ENCODE data around the gene FMN1. TPM values are rescaled to one million over a fixed set of nuclear protein-coding genes. Genes with fewer than 3 reads are reported as not detected.
A peak's percentile ranks its signal among the peaks of the same experiment; 100 is the strongest.

The FMN1 gene
- total RNA-seq, 1 experiment from 2014 or later: 25.8 TPM

DNA sequence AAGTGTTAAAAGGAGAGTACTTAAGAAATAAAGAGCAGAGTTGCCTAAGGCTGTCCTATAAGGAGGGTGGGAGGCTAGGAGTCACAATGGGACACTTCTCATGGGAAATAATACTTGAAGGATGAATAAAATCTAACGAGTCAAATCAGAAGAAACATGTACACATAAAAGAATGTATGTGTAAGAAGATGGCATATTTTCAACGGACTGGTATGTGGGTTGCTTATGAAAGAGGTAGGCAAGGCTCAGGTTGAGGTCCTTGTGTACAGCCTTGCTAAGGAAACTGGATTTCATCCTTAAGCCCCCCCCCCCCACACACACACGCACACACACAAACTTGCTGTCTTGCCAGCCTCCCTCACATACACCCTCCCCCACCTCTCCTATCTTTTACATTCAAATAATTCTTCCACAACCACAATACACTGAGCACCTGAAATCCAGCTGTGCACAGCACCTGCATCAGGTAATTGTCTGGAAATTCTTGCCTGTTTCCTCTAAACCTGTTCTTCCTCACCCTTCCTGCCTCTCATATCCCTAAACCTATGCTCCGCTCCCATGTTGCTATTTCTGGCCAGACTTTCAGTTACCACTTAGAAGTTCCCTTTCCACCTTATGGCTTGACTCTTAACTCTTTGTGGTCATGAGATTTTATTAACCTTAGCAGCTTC is 79.2 kb downstream of the FMN1 start:
- no peak for TF ChIP-seq EZH2 (IDR thresholded peaks at IDR 0.05; ENCODE audit: low read depth)
- TF ChIP-seq, protein P1, sequence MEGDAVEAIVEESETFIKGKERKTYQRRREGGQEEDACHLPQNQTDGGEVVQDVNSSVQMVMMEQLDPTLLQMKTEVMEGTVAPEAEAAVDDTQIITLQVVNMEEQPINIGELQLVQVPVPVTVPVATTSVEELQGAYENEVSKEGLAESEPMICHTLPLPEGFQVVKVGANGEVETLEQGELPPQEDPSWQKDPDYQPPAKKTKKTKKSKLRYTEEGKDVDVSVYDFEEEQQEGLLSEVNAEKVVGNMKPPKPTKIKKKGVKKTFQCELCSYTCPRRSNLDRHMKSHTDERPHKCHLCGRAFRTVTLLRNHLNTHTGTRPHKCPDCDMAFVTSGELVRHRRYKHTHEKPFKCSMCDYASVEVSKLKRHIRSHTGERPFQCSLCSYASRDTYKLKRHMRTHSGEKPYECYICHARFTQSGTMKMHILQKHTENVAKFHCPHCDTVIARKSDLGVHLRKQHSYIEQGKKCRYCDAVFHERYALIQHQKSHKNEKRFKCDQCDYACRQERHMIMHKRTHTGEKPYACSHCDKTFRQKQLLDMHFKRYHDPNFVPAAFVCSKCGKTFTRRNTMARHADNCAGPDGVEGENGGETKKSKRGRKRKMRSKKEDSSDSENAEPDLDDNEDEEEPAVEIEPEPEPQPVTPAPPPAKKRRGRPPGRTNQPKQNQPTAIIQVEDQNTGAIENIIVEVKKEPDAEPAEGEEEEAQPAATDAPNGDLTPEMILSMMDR (conservative IDR thresholded peaks at IDR 0.05): no peak
- no peaks in the 10 kb centered on the region for H3K36me3 ChIP-seq (ENCODE audit: low read depth)

DNA sequence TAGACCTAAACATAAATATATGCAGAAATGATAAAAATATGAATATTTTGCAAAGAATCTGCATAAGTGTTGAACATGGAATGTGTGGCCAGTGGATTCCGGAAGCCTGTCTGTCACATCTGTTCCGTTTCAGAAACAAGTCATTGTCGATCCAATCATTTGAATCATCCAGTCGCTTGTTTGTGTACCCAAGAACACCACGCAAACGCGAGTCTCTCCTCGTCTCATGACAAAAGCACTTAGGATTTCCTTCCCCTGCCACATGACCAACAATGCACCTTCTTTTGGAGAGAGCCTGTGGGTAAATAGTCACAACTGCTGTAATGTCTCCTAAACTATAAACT is 80.2 kb downstream of the FMN1 start:
- no TSS peak for BruUV-seq (replicated peaks)
- TF ChIP-seq, protein P1 (conservative IDR thresholded peaks at IDR 0.05): no peak
- TF ChIP-seq EZH2 (IDR thresholded peaks at IDR 0.05; ENCODE audit: low read depth): no peak
- Histone ChIP-seq H3K27me3 (ENCODE audit: insufficient read depth, low read depth) (no peaks in the 10 kb centered on the region), H3K9me3 (ENCODE audit: insufficient read depth, low read depth) (0 out of 2 replicates have a peak, but pooled peaks cover 2% of the 10 kb centered on the region), H3K36me3 (ENCODE audit: low read depth) (no peaks in the 10 kb centered on the region), H3K4me3 (no peak overlapping the region), H3K9me2 (ENCODE audit: insufficient read depth) (no peaks in the 10 kb centered on the region), H2AFZ (no peak overlapping the region), H3K4me1 (replicated peaks; ENCODE audit: insufficient read depth) (no peaks in the 10 kb centered on the region), H3F3A (ENCODE audit: insufficient read depth, low read depth) (no peaks in the 10 kb centered on the region), H4K20me1 (ENCODE audit: insufficient read depth) (no peaks in the 10 kb centered on the region), H3K27ac (no peak overlapping the region), H3K79me2 (ENCODE audit: low read depth) (no peaks in the 10 kb centered on the region), H3K4me2 (no peak overlapping the region)
- intact Hi-C loops (cut with micrococcal nuclease; ENCODE audit: unreplicated experiment): no loop called here
- ChIA-PET CTCF (no interaction called here), POLR2A (ENCODE audit: unreplicated experiment) (interaction anchor here (0.6 kb wide), 1 partner anchor 46 kb away, joined by 7 read pairs; no protein-coding TSS in a partner anchor)
- no peak for DNase-seq

More for the DNA sequence above, 79.2 kb downstream of the FMN1 start:
- Histone ChIP-seq H4K20me1 (ENCODE audit: insufficient read depth) (no peaks in the 10 kb centered on the region), H3K79me2 (ENCODE audit: low read depth) (no peaks in the 10 kb centered on the region), H3K9me2 (ENCODE audit: insufficient read depth) (no peaks in the 10 kb centered on the region), H3K27ac (no peak overlapping the region), H3K4me1 (replicated peaks; ENCODE audit: insufficient read depth) (no peaks in the 10 kb centered on the region), H3K27me3 (ENCODE audit: insufficient read depth, low read depth) (no peaks in the 10 kb centered on the region), H3K4me3 (no peak overlapping the region), H2AFZ (no peak overlapping the region), H3F3A (ENCODE audit: insufficient read depth, low read depth) (no peaks in the 10 kb centered on the region), H3K4me2 (no peak overlapping the region), H3K9me3 (ENCODE audit: insufficient read depth, low read depth) (no peaks in the 10 kb centered on the region)
- no TSS peak for BruUV-seq (replicated peaks)
- intact Hi-C loops (cut with micrococcal nuclease; ENCODE audit: unreplicated experiment): no loop called here
- no peak for DNase-seq
- POLR2A ChIA-PET (ENCODE audit: unreplicated experiment): no interaction called here
- CTCF ChIA-PET: no interaction called here

DNA sequence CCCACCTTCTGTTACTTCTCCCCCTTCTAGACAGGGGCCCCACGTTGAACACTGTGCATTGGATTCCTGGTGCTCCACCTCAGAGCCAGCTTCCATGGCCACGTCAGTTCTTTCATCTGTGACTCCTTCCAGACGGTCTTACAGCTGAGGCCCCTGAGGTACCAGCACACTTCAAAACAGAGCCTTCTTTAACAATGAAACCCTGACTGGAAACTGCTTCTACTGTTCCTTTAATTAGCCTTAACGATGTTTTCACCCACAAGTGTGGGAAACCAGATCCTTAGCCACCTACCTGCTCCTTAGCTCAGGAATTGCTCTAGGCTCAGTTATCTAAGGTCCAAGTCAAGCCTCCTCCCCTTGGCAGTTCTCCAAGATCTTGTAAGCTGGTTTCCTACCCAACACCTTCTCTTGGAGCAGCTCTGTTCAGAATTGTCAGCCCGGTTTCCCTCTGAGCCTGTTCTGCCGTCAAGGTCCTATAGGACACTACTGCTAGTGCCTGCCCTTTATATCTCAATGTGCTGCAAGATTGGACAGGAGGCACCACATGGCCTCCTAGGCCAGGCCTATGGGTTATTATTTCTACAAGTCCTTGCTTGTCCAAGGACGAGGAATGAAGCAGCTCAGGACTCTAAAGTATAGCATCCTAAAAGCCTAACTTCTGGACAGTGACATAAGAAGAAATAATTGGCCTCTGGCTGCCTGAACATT is 80.7 kb downstream of the FMN1 start:
- H3K36me3 ChIP-seq (ENCODE audit: low read depth): no peaks in the 10 kb centered on the region
- H3K4me1 ChIP-seq (replicated peaks; ENCODE audit: insufficient read depth): no peaks in the 10 kb centered on the region
- no peaks in the 10 kb centered on the region for H4K20me1 ChIP-seq (ENCODE audit: insufficient read depth)
- TF ChIP-seq, protein P1 (conservative IDR thresholded peaks at IDR 0.05): no peak
- TF ChIP-seq EZH2 (IDR thresholded peaks at IDR 0.05; ENCODE audit: low read depth): no peak
- no peaks in the 10 kb centered on the region for H3K27me3 ChIP-seq (ENCODE audit: insufficient read depth, low read depth)
- intact Hi-C loops (cut with micrococcal nuclease; ENCODE audit: unreplicated experiment): no loop called here
- no peak overlapping the region for H3K4me3 ChIP-seq
- H3K9me3 ChIP-seq (ENCODE audit: insufficient read depth, low read depth): 0 out of 2 replicates have a peak, but pooled peaks cover 4% of the 10 kb centered on the region
- ChIA-PET CTCF (interaction anchor here (0.5 kb wide), 1 partner anchor 18 kb away, joined by 5 read pairs; no protein-coding TSS in a partner anchor), POLR2A (ENCODE audit: unreplicated experiment) (interaction anchor here (0.6 kb wide), 1 partner anchor 46 kb away, joined by 7 read pairs; no protein-coding TSS in a partner anchor)
- H3K27ac ChIP-seq: no peak overlapping the region
- no peak overlapping the region for H3K4me2 ChIP-seq
- BruUV-seq (replicated peaks): TSS peak; percentile 81
- peak in 1 of 2 experiments; percentile 28 for DNase-seq
- no peaks in the 10 kb centered on the region for H3F3A ChIP-seq (ENCODE audit: insufficient read depth, low read depth)
- H3K9me2 ChIP-seq (ENCODE audit: insufficient read depth): no peaks in the 10 kb centered on the region
- H2AFZ ChIP-seq: no peak overlapping the region
- H3K79me2 ChIP-seq (ENCODE audit: low read depth): no peaks in the 10 kb centered on the region
